Measurements from ENCODE around the gene ANKRD33.

DNA sequence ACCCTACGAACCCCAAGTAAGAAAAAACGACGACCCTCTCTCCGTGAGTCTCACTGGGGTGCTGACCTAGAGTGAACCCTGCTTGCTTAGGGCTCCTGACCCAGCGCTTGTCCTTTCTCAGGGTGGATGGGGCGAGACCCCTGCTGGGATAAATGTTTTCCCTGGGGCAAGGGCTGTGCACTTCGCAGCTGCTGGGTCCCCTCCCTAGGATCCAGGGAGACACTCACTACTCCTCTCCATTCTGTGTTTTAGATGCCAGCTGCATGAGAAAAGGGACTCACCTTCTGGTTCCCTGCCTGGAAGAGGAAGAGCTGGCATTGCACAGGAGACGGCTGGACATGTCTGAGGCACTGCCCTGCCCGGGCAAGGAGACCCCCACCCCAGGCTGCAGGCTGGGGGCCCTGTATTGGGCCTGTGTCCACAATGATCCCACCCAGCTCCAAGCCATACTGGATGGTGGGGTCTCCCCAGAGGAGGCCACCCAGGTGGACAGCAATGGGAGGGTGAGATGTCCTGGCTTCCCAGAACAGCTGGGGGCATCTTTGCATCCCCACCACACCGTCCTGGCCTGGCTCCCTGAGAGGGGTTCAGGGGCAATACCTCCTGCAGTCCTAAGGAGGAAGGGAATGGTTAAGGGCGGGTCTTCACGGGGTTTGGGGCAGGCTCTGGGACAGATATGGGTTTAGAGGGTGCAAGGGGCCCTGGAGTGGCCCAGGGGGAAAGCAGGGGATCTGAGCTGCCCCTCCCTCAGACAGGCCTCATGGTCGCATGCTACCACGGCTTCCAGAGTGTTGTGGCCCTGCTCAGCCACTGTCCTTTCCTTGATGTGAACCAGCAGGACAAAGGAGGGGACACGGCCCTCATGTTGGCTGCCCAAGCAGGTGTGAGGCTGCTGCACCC is 663 bp downstream of the ANKRD33 start:
- TF ChIP-seq, protein P1, sequence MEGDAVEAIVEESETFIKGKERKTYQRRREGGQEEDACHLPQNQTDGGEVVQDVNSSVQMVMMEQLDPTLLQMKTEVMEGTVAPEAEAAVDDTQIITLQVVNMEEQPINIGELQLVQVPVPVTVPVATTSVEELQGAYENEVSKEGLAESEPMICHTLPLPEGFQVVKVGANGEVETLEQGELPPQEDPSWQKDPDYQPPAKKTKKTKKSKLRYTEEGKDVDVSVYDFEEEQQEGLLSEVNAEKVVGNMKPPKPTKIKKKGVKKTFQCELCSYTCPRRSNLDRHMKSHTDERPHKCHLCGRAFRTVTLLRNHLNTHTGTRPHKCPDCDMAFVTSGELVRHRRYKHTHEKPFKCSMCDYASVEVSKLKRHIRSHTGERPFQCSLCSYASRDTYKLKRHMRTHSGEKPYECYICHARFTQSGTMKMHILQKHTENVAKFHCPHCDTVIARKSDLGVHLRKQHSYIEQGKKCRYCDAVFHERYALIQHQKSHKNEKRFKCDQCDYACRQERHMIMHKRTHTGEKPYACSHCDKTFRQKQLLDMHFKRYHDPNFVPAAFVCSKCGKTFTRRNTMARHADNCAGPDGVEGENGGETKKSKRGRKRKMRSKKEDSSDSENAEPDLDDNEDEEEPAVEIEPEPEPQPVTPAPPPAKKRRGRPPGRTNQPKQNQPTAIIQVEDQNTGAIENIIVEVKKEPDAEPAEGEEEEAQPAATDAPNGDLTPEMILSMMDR (conservative IDR thresholded peaks at IDR 0.05; ENCODE audit: low read depth, low read length): no peak
- TF ChIP-seq BHLHE40 (IDR thresholded peaks at IDR 0.05; ENCODE audit: low read depth, low read length): no peak

Measured in IMR-90 (cell line).